K562 (cell line): ENCODE results near the gene PPP1R1C.

Source experiments
- ATF1 ChIP-seq, 2 experiments: fragments of 450-650 bp in 1 of 2; IDR thresholded peaks; 2 replicates each; pipeline ENCODE4 v1.6.1; 2016; ENCODE audit warnings: missing compliant biosample characterization in 1 of 2, missing genetic modification characterization in 1 of 2
- BDP1 ChIP-seq: IDR thresholded peaks from 3 replicates; pipeline ENCODE4 v1.6.1; 2011; ENCODE audit not compliant: insufficient read length, insufficient read depth
- KAT2B ChIP-seq: IDR thresholded peaks from one replicate; pipeline ENCODE4 v1.6.1; 2012; ENCODE audit warnings: low read depth, mild to moderate bottlenecking, control low read depth, inconsistent platforms, low read length, moderate library complexity
- LEF1 ChIP-seq: fragments of 450-650 bp; IDR thresholded peaks from 2 replicates; pipeline ENCODE4 v1.6.1; 2016; ENCODE audit warnings: mild to moderate bottlenecking
- POLR2A ChIP-seq: fragments of 450-650 bp; conservative IDR thresholded peaks from 2 replicates; pipeline ENCODE4 v1.6.1; 2016
- POLR2AphosphoS2 ChIP-seq: IDR thresholded peaks from 2 replicates; pipeline ENCODE4 v1.6.1; 2012; ENCODE audit warnings: low read length, improper control_type of control experiment
- TAF7 ChIP-seq: fragments of 450-650 bp; IDR thresholded peaks from 2 replicates; pipeline ENCODE4 v1.6.1; 2016; ENCODE audit warnings: missing genetic modification characterization, missing compliant biosample characterization
- ZNF274 ChIP-seq: IDR thresholded peaks from 2 replicates; pipeline ENCODE4 v1.6.1; 2011; ENCODE audit warnings: low read depth, mild to moderate bottlenecking, low read length, moderate library complexity, borderline replicate concordance
- TF ChIP-seq, protein P1 (sequence below): sonication (generic); formaldehyde crosslinking; IDR thresholded peaks from 2 replicates; pipeline ENCODE4 v1.8.1; 2023; ENCODE audit warnings: mild to moderate bottlenecking, missing genetic modification reagents
- TF ChIP-seq, protein P2 (sequence below), 3 experiments: IDR thresholded peaks in 2 of 3; conservative IDR thresholded peaks in 1 of 3; 2 replicates each; pipeline ENCODE4 v1.5.1; 2011 to 2012; ENCODE audit warnings: low read length in 3 of 3, mild to moderate bottlenecking in 3 of 3, control low read depth in 2 of 3, improper control_type of control experiment in 1 of 3, inconsistent platforms in 1 of 3, low read depth in 1 of 3, mixed read lengths in 1 of 3, moderate library complexity in 1 of 3; ENCODE audit not compliant: insufficient read depth in 2 of 3
- TF ChIP-seq, protein P3 (sequence below): fragments of 250-450 bp; sonication (Bioruptor Pico); IDR thresholded peaks from 2 replicates; pipeline ENCODE4 v1.5.0; 2020; ENCODE audit warnings: mild to moderate bottlenecking, borderline replicate concordance

DNA sequence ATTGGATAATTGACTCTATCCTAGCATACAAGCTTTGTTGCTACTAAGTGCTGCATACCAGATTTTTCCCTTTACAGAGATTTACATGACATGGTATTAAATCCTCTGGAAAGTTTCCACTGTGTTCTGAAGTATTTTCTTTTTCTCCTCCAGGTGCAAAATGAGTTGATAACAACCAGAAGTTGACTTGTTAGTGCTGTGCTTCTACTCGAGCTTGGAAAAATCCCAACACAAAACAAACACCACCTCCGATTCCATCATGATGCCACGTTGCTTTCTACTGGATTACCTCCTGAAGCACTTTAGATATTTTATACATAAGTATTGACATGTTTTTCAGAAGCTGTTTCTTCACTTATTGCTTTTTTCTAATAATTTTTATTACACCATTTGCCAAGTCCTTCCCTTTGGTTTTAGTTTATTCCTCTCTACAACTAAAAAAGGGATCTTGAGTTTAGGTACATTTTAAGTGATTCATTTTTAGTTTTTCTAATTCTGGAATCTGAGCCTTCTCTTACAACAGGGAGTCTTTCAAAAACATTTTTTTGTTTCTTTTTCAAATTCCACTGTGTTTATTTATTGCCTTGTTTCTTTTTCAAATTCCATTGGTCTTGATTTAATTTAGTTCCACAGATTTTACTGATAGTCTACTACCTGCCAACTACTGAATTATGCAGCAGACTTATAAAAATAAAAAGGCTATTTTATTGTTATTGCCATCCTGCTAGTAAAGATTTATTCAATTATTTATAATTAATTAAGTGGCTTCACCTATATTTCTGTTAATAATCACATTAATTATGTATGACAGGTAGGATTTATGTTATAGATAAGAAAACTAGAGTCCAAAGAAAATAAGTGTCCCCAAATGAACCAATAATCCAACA is 143.4 kb downstream of the PPP1R1C start:
- TF ChIP-seq LEF1 (no peak), TAF7 (tag) (no peak), POLR2A (no peak), POLR2AphosphoS2 (no peak), BDP1 (no peak), KAT2B (no peak), ZNF274 (no peak), ATF1 (CRISPR knock-in tag; IDR thresholded peaks at IDR 0.05) (no peak), ATF1 (tag; IDR thresholded peaks at IDR 0.05) (no peak)
- TF ChIP-seq, protein P1, sequence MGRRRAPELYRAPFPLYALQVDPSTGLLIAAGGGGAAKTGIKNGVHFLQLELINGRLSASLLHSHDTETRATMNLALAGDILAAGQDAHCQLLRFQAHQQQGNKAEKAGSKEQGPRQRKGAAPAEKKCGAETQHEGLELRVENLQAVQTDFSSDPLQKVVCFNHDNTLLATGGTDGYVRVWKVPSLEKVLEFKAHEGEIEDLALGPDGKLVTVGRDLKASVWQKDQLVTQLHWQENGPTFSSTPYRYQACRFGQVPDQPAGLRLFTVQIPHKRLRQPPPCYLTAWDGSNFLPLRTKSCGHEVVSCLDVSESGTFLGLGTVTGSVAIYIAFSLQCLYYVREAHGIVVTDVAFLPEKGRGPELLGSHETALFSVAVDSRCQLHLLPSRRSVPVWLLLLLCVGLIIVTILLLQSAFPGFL (CRISPR knock-in tag), result no peak
- TF ChIP-seq, protein P2, sequence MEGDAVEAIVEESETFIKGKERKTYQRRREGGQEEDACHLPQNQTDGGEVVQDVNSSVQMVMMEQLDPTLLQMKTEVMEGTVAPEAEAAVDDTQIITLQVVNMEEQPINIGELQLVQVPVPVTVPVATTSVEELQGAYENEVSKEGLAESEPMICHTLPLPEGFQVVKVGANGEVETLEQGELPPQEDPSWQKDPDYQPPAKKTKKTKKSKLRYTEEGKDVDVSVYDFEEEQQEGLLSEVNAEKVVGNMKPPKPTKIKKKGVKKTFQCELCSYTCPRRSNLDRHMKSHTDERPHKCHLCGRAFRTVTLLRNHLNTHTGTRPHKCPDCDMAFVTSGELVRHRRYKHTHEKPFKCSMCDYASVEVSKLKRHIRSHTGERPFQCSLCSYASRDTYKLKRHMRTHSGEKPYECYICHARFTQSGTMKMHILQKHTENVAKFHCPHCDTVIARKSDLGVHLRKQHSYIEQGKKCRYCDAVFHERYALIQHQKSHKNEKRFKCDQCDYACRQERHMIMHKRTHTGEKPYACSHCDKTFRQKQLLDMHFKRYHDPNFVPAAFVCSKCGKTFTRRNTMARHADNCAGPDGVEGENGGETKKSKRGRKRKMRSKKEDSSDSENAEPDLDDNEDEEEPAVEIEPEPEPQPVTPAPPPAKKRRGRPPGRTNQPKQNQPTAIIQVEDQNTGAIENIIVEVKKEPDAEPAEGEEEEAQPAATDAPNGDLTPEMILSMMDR (IDR thresholded peaks at IDR 0.05 in 2 of 3, conservative IDR thresholded peaks at IDR 0.05 in 1 of 3; ENCODE audit: insufficient read depth in 2 of 3, low read depth in 1 of 3, low read length in 3 of 3), result no peak
- TF ChIP-seq, protein P3, sequence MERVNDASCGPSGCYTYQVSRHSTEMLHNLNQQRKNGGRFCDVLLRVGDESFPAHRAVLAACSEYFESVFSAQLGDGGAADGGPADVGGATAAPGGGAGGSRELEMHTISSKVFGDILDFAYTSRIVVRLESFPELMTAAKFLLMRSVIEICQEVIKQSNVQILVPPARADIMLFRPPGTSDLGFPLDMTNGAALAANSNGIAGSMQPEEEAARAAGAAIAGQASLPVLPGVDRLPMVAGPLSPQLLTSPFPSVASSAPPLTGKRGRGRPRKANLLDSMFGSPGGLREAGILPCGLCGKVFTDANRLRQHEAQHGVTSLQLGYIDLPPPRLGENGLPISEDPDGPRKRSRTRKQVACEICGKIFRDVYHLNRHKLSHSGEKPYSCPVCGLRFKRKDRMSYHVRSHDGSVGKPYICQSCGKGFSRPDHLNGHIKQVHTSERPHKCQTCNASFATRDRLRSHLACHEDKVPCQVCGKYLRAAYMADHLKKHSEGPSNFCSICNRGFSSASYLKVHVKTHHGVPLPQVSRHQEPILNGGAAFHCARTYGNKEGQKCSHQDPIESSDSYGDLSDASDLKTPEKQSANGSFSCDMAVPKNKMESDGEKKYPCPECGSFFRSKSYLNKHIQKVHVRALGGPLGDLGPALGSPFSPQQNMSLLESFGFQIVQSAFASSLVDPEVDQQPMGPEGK, result no peak
